H54 (cell line): ENCODE data around the gene C19orf67.

Source experiments
- DNase-seq: peaks from one replicate; pipeline ENCODE4 v3.0.0; 2011; ENCODE audit warnings: low spot score, mixed read lengths; ENCODE audit not compliant: insufficient read length
- FAIRE-seq: peaks from 3 replicates; lab custom pipeline; 2011; peaks lifted over from hg19 to GRCh38; lab: Jason Lieb, UNC
- POLR2A ChIP-seq: IDR thresholded peaks from 2 replicates; pipeline ENCODE4 v1.6.1; 2011; ENCODE audit warnings: low read depth, mild to moderate bottlenecking, low read length

Gene C19orf67

DNA sequence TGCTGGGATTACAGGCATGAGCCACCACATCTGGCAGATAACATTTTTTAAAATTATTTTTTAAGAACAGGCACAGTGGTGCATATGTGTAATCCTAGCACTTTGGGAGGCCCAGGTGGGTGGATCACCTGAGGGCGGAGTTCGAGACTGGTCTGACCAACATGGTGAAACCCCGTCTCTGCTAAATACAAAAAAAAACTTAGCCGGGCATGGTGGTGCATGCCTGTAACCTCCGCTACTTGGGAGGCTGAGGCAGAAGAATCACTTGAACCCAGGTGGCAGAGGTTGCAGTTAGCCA is 23.1 kb downstream of the C19orf67 start:
- DNase-seq (no peak), FAIRE-seq (no peak)
- TF ChIP-seq POLR2A, result no peak

DNA sequence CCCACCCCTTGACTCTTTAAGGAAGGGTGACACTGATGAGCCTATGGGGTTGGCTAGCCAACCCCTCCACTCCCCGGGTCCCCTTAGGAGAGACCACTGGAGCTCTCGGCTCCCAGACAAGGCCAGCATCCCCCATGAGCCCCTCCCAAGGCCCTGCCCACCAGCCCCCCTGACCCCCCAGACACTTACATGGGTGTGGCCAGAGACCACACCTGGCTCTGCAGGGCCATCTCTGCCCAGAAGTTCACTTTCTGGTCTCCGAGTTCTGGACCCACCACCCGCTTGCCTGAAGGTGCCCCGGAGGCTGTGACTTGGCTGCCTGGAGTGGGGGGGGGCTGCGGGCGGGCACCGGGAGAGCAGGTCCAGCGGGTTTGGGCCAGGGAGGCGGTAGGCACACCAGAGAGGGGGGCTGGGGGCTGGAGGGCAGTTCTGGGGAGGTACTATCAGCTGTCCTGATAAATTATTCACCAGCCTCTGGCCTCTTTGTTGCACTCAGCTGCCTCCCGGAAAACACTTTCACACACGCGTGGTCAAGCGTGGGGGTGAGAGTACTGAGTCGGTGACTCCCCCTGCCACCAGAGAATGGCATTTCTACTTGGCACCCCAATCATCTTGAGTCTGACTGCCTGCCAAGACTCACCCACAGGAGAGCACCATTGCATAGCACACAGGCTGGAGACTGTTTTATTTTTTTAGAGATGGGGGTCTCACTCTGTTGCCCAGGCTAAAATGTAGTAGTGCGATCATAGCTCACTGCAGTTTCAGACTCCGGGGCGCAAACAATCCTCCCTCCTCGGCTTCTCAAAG is 23.6 kb downstream of the C19orf67 start, which contains the start of gene PALM3:
TSS of gene PALM3 (minus strand) at position 326 of the 807 bp plus-strand sequence. CDS start at position 230, 96 bp downstream.
- FAIRE-seq (no peak), DNase-seq (no peak)
- TF ChIP-seq POLR2A, result no peak

DNA sequence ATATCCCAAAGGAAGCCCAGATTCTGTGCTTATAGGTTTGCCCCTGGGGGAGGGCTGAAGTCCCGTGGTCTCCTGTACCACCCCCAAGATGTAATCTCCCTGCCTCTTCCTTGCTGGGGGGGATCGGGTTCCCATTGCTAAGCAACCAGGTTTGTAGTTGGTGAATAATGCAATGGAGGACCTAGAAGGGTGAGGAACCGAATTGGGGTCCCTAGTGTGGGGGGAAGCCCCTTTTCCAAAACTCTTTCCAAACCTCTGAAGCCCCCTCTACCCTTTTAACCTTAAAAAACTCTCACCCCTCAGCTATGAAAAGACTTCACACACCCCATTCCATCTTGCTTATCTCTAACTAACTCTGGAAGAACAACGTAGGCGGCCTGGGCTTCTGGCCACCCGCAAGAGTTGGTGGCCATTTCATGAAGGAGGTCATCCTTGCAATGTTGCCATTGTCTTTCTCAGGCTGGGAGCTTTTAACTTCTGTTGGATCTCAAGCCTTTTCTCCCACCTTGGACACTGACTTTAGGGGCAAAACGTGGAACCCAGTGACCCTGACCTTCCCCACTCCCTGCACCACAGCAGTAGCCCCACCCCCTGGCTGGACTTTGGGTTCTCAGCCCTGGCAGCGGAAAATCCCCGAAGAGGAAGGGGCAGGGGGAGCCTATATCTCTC is 24.4 kb downstream of the C19orf67 start:
- FAIRE-seq (no peak), DNase-seq (no peak)
- no peak for TF ChIP-seq POLR2A

DNA sequence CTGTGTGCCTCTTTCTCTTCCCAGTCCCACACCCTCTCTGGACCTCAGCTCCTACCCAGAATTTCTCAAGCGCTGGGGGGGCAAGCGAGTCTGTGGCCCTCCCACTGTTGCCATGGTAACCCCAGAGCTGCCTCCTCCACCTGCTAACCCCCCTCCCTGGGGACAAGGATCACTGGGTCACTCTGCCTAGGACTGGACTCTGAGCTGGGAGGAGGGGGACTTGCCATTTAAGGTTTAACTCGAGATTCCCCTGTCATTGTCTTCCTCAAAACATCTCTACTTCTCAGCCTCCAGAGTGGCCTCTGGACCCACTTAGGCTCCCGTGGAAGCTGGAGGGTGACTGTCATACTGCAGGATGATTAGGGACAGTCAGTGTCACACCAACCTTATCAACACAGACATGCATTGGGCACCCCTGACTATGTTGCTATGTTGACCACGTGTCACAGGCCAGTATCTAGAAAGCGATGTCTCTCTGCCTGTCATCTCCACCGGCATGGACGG is 25.9 kb downstream of the C19orf67 start:
- no peak for FAIRE-seq
- TF ChIP-seq POLR2A, result no peak
- DNase-seq, result no peak

DNA sequence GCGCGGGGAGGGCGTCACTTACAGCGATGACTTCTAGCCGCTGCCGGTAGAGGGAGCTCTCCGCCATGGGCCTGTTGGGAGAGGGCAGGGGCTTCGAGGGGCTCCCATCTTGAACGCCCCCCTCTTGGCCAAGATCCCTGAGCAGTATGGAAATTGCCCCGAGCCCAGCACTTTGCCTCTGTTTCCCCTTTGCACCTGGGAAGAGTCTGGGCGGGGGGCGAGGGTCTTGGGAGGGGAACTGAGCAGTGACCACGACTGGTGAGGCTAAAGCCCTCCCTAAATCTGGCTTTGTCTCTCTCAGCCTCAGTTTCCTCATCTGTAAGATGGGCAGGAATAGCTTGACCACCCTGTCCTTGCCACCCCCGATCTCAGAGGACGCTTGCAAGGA is 26.5 kb downstream of the C19orf67 start:
- FAIRE-seq (no peak), DNase-seq (no peak)

DNA sequence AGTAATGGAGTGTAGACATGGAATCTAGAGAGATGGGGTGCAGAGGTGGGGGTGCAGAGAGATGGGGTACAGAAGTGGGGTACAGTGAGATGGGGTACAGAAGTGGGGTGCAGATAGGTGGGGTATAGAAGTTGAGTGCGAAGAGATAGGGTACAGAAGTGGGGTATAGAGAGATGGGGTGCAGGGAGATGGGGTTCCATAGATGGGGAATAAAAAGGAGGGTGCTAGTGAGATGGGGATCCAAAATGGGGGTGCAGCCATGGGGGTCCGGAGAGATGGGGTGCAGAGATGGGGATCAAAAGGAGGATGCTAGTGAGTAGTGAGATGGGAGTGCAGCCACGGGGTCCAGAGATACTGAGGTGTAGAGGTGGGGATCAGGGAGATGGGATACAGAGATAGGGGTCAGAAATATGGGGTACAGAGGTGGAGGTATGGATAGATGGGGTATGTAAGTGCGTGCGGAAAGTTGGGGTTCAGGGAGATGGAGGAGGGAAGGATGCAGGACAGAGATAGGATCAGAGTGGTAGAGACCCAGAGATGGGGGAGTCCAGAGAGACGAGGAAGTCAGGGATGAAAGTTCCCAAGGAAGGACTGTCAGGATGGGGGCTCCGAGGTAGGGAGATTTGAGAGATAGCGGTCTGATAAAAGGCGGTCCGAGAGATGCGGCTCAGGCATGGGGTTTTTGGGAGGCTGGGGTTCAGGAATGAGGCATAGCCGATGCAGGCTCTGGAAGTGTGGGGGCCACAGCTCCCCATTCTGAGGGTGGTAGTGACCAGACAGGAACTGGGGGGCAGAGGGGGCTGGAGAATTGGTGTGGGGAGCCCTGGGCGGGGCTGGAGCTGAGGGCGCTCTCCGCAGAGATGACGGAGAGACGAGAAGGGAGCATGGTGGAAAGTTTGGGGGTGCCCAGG is 27.1 kb downstream of the C19orf67 start:
- TF ChIP-seq POLR2A, result no peak
- no peak for FAIRE-seq
- no peak for DNase-seq

More for the DNA sequence above, 26.5 kb downstream of the C19orf67 start:
- no peak for TF ChIP-seq POLR2A

DNA sequence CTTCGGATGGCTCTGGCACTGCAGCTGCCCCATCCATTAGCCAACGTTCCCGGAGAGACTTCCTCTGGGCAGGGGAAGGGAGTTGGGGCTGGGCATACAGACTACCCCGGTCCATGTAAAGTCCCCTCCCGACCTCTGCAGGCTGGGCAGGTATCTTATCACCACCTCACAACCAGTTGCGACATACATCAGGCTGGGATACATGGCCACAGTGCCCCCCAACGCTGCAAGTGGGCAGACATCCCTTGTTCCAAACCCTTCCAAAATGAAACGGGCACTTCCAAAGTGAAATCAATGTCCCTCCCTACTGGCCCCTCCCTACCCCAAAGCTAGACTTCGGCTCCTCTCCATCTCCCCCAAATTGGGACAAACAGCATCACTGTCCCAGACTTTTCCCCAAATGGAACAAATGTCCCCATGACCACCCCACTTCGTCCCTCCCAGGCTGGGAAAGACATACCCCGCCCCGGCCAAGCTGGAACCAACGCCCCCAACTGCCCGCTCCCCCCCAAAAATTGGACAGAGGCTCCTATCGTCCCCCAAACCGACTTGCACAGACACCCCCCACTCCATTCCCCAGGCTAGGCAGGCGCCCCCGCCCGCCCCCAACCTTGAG is 28.7 kb downstream of the C19orf67 start:
- no peak for FAIRE-seq
- TF ChIP-seq POLR2A, result no peak
- no peak for DNase-seq

DNA sequence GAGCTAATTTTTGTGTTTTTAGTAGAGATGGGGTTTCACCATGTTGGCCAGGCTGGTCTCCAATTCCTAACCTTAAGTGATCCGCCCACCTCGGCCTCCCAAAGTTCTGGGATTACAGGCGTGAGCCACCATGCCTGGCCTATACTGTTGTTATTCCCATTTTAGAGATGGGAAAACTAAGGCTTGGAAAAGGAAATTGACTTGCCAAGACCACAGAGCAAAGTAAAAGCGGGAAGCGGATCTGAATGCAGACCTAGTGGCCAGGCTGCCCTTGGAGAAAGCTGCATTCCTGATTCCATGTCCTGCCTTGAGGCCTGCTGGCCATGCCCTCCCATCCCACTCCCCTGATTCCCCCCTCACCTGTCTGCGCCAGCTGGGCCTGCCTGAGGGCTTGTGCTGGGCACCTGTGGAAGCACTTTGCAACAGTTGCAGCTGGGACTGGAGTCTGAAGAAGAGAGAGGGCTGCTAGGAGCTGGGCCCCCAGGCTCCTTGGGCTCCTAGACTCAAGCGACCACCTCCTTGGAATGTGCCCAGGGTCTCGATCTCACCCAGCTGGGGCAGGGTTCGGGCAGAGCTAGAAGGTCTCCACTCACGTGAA is 29.4 kb downstream of the C19orf67 start:
- DNase-seq (no peak), FAIRE-seq (no peak)
- no peak for TF ChIP-seq POLR2A

DNA sequence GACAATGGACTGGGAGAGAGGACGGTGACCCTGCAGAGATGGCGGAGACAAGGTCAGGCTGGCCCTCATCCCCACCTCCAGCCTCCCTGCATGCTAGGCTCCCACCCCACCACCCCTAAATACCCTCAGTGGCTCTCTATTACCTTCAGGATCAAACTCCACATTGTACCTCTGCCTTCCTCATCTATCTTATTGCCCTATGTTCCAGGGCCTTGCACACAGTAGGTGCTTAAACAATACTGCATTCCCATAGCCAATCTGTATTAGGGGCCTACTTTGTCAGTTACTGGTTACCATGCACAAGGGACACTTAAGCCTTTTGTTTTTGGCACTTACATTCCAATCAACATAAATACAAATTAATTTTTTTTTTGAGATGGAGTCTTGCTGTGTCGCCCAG is 30.2 kb downstream of the C19orf67 start:
- TF ChIP-seq POLR2A, result no peak
- DNase-seq, result no peak
- no peak for FAIRE-seq

DNA sequence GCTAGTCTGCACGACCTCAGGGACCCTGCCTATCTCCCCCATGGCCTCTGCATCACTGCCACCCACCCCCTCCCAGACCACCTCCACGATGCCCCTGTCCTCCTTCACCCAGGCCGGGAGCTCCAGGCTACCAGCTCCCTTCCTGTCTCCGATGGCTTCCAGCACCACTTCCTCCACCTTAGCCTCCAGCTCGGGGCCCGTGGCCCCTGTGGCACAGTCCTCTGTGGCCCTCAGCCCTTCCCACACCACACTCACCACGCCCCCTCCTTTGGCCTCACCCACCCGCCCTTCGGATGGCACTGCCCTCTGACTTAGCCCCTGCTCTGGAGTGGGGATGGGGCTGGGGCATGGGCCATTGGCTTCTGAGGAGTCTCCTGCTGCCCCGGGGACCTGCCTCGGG is 30.9 kb downstream of the C19orf67 start:
- DNase-seq (no peak), FAIRE-seq (no peak)
- no peak for TF ChIP-seq POLR2A

DNA sequence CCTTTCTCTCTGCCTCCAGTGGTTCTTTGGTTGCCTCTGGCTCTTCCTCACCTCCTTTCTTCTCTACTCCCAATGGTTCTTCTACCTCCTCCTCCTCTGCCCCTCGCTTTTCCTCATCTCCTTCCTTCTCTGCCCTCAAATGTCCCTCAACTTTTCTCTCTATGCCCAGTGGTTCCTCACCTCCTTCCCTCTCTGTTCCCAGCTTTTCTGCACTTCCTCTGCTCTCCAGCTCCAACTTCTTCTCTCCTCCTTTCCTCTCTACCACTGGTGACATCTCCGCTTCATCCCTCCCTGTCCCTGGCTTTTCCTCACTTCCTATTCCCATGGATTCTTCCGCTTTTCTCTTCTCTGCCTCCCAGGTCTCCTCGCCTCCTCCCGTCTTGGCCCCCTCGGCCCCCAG is 31.5 kb downstream of the C19orf67 start:
- FAIRE-seq, result no peak
- TF ChIP-seq POLR2A, result no peak
- no peak for DNase-seq

DNA sequence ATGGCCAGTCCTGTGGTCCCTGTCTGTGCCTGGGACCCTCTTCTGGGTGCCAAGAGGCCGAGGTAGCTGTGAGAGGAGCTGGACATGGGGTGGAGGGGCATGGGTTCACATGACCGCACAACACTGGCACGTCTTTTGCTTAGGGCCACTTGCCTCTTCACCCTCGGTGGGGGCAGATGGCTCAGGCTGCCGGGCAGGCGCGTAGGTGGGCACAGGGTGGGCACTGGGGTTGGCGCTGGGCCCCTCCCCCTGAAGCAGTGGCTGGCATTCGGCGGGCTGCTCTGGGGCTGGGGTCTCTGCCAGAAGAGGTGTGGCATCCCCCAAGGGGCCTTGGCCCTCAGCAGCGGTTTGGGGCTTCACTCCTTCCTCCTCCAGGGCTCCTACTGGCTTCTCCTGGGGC is 32.1 kb downstream of the C19orf67 start:
- DNase-seq, result no peak
- no peak for FAIRE-seq
- no peak for TF ChIP-seq POLR2A

DNA sequence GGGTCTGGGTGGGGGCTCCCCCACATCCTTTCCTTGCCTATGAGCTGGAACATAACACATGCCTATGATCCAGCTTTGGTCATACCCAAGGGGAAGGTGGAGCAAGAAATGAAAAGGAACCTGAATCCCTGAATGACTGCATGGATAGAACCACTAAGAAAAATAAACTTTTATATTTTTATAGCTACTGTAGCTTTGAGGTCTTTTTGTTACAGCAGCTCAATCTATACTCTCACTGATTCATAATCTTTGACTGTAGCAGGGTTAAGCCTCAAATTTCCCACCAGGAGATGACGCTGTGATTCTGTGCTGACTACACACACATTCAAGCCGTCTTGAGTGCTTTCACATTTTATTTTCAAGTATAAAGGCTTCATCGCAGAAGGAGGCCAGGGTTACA is 32.6 kb downstream of the C19orf67 start:
- no peak for FAIRE-seq
- no peak for TF ChIP-seq POLR2A
- no peak for DNase-seq
